ENCODE results near the gene TBC1D16. TPM values are rescaled to one million over a fixed set of nuclear protein-coding genes. Genes with fewer than 3 reads are reported as not detected.
"Not testable (repeated sequence)": the region's sequence is repeated elsewhere in the genome, so short reads cannot be mapped to it uniquely, and the experiment has no call there.

TBC1D16 gene
- total and polyA plus RNA-seq, 4 donors, result 7.3 to 48.5 (median 16.5) TPM

DNA sequence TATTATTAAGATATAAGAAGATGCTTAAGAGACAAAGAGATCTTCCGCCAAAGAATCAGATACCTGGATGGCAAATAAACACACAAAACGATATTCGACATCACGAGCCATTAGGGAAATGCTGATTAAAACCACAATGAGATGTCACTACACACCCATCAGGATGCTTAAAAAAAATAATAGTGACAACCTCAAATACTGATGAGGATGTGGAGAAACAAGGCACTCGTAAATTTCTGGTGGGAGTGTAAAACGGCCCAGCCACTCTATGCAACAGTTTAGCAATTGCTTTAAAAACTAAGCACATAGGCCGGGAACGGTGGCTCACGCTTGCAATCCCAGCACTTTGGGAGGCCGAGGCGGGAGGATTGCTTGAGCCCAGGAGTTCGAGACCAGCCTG, 39.4 kb downstream of the TBC1D16 start:
- Histone ChIP-seq H3K4me3 (no peak overlapping the region), H3K36me3 (ENCODE audit: control insufficient read depth in 4 of 4, insufficient read depth in 4 of 4, low read length in 4 of 4) (peaks cover 0 to 5% (median 2%) of the 10 kb centered on the region in 4 donors), H3K9ac (ENCODE audit: insufficient read depth in 1 of 2, low read length in 2 of 2) (no peak overlapping the region), H3K27ac (ENCODE audit: low read depth in 1 of 2, low read length in 1 of 2) (no peak overlapping the region), H3K4me1 (ENCODE audit: control insufficient read depth in 5 of 5, insufficient read depth in 5 of 5, low read length in 5 of 5) (peaks cover 0 to 27% (median 15%) of the 10 kb centered on the region in 5 donors), H3K27me3 (ENCODE audit: control insufficient read depth in 3 of 3, insufficient read depth in 3 of 3, low read length in 2 of 3) (no peaks in the 10 kb centered on the region), H3K9me3 (ENCODE audit: control insufficient read depth in 4 of 4, insufficient read depth in 3 of 4, low read length in 3 of 4) (no peaks in the 10 kb centered on the region)
- DNase-seq, result no peak
- 54 to 83% methylated on average over 12 of the region's 12 CpGs for WGBS, 2 donors
- ATAC-seq (ENCODE audit: insufficient read depth, low FRiP score), result no peak
- TF ChIP-seq, protein P1, sequence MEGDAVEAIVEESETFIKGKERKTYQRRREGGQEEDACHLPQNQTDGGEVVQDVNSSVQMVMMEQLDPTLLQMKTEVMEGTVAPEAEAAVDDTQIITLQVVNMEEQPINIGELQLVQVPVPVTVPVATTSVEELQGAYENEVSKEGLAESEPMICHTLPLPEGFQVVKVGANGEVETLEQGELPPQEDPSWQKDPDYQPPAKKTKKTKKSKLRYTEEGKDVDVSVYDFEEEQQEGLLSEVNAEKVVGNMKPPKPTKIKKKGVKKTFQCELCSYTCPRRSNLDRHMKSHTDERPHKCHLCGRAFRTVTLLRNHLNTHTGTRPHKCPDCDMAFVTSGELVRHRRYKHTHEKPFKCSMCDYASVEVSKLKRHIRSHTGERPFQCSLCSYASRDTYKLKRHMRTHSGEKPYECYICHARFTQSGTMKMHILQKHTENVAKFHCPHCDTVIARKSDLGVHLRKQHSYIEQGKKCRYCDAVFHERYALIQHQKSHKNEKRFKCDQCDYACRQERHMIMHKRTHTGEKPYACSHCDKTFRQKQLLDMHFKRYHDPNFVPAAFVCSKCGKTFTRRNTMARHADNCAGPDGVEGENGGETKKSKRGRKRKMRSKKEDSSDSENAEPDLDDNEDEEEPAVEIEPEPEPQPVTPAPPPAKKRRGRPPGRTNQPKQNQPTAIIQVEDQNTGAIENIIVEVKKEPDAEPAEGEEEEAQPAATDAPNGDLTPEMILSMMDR (IDR thresholded peaks at IDR 0.05; ENCODE audit: control extremely low read depth, extremely low read depth), result no peak

DNA sequence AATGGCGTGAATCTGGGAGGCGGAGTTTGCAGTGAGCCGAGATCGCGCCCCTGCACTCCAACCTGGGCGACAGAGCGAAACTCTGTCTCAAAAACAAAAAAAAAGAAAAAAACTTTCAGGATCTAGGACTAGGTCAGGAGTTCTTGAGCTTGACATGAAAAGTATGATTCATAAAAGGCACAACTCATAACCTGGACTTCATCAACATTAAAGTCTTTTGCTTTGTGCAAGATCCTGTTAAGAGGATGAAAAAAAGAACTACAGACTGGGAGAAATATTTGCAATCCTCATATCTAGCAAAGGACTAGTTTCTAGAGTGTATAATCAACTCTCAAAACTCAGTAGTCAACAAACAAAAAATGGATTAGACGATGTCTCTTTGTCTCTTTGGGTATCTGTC, 40.0 kb downstream of the TBC1D16 start:
- Histone ChIP-seq H3K27me3 (ENCODE audit: control insufficient read depth in 3 of 3, insufficient read depth in 3 of 3, low read length in 2 of 3) (no peaks in the 10 kb centered on the region), H3K9me3 (ENCODE audit: control insufficient read depth in 4 of 4, insufficient read depth in 3 of 4, low read length in 3 of 4) (no peaks in the 10 kb centered on the region), H3K36me3 (ENCODE audit: control insufficient read depth in 4 of 4, insufficient read depth in 4 of 4, low read length in 4 of 4) (peaks cover 0 to 5% (median 0%) of the 10 kb centered on the region in 4 donors), H3K27ac (ENCODE audit: low read depth in 1 of 2, low read length in 1 of 2) (no peak overlapping the region), H3K4me3 (no peak overlapping the region), H3K9ac (ENCODE audit: insufficient read depth in 1 of 2, low read length in 2 of 2) (no peak overlapping the region), H3K4me1 (ENCODE audit: control insufficient read depth in 5 of 5, insufficient read depth in 5 of 5, low read length in 5 of 5) (peaks cover 0 to 31% (median 15%) of the 10 kb centered on the region in 5 donors)
- ATAC-seq (ENCODE audit: insufficient read depth, low FRiP score), result no peak
- WGBS, 2 donors, result 95 to 97% methylated on average over 8 of the region's 8 CpGs
- TF ChIP-seq, protein P1 (IDR thresholded peaks at IDR 0.05; ENCODE audit: control extremely low read depth, extremely low read depth), result no peak
- no peak for DNase-seq

DNA sequence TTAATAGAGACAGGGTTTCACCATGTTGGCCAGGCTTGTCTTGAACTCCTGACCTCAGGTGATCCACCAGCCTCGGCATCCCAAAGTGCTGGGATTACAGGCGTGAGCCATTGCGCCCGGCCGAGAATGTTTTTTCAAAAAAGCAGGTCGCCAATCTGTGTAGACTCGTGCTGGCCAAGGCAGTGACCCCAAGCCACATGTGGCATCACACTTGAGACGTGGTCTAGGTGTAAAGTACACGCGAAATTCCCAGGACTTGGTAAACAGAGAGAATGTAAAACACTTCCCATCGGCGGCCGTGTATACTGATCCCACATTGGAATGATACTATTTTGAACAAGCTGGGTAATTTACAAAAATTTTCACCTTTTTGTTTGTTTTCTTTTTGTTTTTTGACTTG, 41.1 kb downstream of the TBC1D16 start:
- ATAC-seq (ENCODE audit: insufficient read depth, low FRiP score), result no peak

DNA sequence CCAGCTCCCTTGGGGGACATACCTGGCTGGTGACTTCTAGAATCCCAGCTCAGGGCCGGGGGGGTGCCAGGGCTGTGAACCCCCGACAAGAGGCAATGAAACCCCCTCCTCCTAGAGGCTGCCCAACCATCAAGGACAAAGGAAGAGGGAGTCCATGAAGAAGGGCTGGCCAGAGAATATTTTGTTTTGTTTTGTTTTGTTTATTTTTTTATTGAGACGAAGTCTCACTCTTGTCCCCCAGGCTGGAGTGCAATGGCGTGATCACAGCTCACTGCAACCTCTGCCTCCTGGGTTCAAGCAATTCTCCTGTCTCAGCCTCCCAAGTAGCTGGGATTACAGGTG, 41.5 kb downstream of the TBC1D16 start:
- H3K4me1 ChIP-seq (ENCODE audit: control insufficient read depth in 5 of 5, insufficient read depth in 5 of 5, low read length in 5 of 5), result peaks cover 0 to 40% (median 15%) of the 10 kb centered on the region in 5 donors
- not testable (repeated sequence) for H3K9me3 ChIP-seq (ENCODE audit: control insufficient read depth in 4 of 4, insufficient read depth in 3 of 4, low read length in 3 of 4); H3K27me3 ChIP-seq (ENCODE audit: control insufficient read depth in 3 of 3, insufficient read depth in 3 of 3, low read length in 2 of 3); H3K4me3 ChIP-seq; H3K9ac ChIP-seq (ENCODE audit: insufficient read depth in 1 of 2, low read length in 2 of 2); H3K27ac ChIP-seq (ENCODE audit: low read depth in 1 of 2, low read length in 1 of 2); ATAC-seq (ENCODE audit: insufficient read depth, low FRiP score); DNase-seq; H3K36me3 ChIP-seq (ENCODE audit: control insufficient read depth in 4 of 4, insufficient read depth in 4 of 4, low read length in 4 of 4)
- 69 to 77% methylated on average over 4 of the region's 4 CpGs for WGBS, 2 donors

More for the DNA sequence above, 41.1 kb downstream of the TBC1D16 start:
- H3K36me3 ChIP-seq (ENCODE audit: control insufficient read depth in 4 of 4, insufficient read depth in 4 of 4, low read length in 4 of 4), result no peaks in the 10 kb centered on the region
- no peak overlapping the region for H3K4me3 ChIP-seq
- H3K27ac ChIP-seq (ENCODE audit: low read depth in 1 of 2, low read length in 1 of 2), result no peak overlapping the region
- peaks cover 0 to 36% (median 15%) of the 10 kb centered on the region in 5 donors for H3K4me1 ChIP-seq (ENCODE audit: control insufficient read depth in 5 of 5, insufficient read depth in 5 of 5, low read length in 5 of 5)
- no peak overlapping the region for H3K9ac ChIP-seq (ENCODE audit: insufficient read depth in 1 of 2, low read length in 2 of 2)
- DNase-seq, result no peak
- no peaks in the 10 kb centered on the region for H3K27me3 ChIP-seq (ENCODE audit: control insufficient read depth in 3 of 3, insufficient read depth in 3 of 3, low read length in 2 of 3)
- TF ChIP-seq, protein P1 (IDR thresholded peaks at IDR 0.05; ENCODE audit: control extremely low read depth, extremely low read depth), result no peak
- no peaks in the 10 kb centered on the region for H3K9me3 ChIP-seq (ENCODE audit: control insufficient read depth in 4 of 4, insufficient read depth in 3 of 4, low read length in 3 of 4)
- WGBS, 2 donors, result 96 to 97% methylated on average over 13 of the region's 13 CpGs

Measured in lung (tissue), 12 donors.